HG02571 (cell line): ENCODE measurements around the gene SUGCT.
"Not testable (repeated sequence)": the region's sequence is repeated elsewhere in the genome, so short reads cannot be mapped to it uniquely, and the experiment has no call there.

ENCODE experiments used
- ATAC-seq: cut with Tn5 transposase; IDR thresholded peaks from one replicate; pipeline ENCODE4 v1.9.1; 2021; ENCODE audit warnings: mild to moderate bottlenecking, moderate library complexity; ENCODE audit not compliant: unreplicated experiment

Gene SUGCT

DNA sequence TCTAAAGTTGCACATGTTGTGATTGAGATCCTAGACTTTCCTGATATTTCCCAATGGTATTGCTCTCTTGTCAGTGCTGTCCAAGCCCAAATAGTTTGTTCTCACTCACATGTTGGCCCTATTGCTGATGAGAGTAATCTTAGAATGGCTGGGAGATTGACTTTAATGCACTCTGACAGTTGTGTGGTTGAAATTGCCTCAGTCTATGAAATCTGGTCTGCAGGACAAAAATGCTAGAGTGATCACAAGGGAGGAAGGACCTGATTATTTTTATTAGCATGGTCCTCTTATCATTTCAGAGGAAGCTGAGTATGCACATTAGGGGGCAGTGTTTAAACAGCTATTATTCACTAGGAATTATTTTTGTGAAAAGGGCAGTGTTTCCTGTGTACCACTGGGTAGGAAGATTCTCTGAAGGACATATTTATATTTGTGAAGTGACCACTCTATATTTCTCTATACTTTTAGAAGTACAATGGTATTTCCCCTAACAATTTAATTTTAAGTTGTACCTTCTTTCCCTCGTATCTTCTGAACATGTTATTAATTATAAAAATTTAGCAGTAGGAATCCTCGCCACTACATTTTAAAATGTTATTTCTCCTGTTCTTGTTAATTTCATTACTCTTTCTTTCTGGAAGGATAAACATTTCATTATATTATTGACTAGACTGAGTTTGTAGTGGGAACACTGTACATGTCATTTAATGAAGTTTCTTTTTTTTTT lies 64.4 kb downstream of the SUGCT start:
- ATAC-seq = no peak

DNA sequence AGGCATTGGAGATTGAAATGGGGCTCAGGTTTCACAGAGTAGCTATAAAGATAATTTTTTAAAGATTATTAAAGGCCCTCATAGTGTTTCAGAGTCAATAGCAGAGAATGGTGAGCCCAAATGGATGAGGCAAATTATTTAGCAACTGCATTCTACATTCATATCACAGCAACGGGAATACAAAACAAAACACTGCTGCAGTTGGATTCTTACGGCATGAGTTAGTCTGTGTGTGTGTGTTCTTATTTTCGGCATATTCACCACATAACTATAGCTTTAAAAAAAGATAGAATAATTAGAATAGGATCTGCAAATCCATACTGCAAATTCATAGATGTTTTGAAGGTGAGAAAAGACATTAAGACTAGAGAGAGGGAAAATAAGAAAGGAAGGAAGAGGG lies 66.0 kb downstream of the SUGCT start:
- ATAC-seq = no peak

DNA sequence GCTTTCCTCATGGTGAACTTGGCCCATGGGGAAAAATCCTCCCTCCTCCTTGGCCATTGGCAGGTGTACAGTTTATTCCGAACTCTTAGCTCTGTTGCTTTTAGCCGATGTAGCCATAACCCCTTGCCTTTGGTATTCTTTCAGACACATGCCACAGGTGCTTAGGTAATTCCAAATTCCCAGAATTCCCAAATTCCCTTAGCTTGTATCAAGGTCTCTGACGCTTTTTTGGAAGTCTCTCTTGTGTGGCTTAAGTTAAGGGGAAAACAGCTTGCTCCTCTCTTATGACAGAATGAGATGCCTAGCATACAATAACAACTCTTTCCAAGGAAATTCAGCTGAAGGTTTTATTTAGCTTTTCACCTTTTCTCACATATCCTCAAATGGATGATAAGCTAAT lies 68.0 kb downstream of the SUGCT start:
- ATAC-seq = no peak

DNA sequence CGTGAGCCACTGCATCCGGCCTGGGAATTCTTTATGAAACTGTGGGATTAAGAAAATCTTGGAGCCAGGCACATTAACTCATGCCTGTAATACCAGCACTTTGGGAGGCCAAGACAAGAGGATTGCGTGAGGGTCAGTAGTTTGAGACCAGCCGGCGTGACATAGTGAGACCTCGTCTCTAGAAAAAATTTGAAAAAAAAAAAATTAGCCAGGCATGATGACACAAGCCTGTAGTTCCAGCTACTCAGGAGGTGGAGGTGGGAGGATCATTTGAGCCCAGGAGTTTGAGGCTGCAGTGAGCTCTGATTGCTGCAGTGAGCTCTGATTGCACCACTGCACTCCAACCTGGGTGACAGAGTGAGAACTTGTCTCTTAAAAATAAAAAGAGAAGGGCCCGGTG lies 69.8 kb downstream of the SUGCT start:
- no peak for ATAC-seq

DNA sequence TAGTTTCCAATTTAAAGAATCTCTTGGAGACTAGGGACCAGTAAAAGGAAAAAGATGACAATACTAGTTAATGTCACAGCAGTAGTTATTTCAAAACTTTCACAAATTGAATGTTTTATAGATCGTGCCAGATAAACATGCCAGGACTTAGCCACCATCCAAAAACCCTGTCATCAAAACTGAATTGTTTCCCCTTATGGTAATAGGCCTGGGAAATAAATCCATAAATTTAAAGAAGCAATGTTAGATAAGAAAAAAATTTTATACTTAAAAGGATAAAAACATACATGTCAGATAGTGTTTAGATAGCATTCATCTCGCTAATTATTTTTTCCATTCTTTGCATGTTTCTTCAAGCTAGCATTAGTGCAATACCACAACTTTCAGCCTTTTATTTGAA lies 71.2 kb downstream of the SUGCT start:
- ATAC-seq = no peak

DNA sequence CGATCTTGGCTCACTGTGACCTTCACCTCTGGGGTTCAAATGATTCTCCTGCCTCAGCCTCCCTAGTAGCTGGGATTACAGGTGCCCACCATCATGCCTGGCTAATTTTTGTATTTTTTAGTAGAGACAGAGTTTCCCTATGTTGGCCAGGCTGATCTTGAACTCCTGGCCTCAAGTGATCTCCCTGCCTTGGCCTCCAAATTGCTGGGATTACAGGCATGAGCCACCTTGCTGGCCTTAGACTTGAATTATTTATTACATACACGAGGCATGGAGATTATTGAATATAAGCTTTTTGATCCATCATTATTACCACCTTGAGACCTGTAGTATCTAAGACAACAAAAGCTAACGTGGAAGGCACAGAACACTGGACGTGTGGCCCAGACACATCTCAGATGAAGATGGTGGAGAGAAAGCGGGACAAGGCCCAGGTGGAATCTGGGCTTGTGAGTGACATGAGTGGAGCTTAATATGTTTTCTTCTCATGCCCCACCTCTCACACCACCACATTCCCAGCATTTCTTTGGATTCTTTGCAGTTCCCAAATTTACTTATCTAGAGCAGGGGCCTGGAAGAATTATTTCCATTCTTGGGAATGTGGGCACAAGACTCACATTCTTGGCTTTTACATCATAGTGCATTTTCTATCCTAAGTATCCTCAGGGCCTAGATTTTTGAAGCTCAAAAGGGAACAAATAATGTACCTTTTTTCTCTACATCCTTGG lies 76.6 kb downstream of the SUGCT start:
- no peak for ATAC-seq

DNA sequence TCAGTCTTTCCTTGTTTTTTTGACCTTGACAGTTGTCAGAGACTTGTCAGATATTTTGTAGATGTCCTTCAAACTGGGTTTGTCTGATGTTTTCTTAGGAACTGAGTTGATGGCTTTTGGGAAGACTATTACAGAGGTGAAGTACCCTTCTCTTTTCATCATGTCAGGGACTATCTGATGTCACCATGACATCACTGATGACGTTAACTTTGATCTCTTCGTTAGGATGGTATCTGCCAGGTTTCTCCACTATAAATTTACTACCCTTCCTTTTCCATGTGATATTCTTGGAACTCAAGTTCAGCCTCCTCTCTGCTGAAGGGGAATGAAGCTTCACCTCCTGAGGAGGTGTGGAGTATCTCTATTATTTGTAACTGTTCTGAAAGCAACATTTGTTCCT lies 78.5 kb downstream of the SUGCT start:
- no peak for ATAC-seq

DNA sequence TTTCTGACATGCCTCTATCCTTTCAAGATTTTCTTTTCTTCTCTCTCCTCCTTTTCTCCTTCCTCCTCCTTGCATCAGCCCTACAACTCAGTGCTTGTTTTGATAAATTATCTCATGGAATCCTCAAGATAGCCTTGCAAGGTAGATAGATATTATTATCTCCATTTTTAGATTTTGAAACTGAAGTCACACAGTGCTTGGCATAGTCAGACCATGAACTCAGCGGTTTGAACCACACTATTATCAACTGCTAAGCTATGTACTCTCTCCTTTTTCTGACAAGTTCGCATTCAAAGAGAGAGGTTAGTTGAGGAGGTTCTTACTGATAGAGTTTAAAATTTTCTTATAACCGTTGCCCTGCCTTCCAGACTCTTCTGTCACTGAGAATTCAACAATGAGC lies 79.1 kb downstream of the SUGCT start:
- ATAC-seq = no peak

DNA sequence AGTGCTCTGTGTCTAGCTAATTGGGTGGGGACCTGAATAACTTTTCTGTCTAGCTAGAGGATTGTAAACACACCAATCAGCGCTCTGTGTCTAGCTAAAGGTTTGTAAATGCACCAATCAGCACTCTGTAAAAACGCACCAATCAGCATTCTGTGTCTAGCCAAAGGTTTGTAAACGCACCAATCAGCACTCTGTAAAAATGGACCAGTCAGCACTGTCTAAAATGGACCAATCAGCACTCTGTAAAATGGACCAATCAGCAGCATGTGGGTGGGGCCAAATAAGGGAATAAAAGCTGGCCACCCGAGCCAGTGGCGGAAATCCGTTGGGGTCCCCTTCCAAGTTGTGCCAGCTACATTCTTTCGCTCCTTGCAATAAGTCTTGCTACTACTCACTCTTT lies 83.8 kb downstream of the SUGCT start:
- not testable (repeated sequence) for ATAC-seq

DNA sequence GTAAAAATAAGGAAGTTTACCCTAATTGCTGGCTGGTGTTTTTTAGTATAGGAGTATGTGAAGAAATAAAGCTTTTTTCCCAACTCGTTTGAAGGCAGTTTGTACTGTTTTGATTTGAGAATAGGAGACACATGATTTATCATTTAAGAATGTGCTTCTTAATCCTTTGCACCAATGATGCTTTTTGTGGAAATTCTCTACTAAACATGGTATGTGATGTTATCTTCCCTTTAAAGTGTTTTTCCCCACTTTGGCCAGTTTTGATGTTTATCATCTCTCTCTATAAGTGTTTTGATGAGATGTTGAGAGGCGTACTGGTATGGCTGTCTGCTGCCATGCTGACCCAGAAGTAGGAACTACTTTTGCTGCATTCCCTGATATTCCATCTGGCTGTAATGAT lies 85.1 kb downstream of the SUGCT start:
- ATAC-seq = no peak

DNA sequence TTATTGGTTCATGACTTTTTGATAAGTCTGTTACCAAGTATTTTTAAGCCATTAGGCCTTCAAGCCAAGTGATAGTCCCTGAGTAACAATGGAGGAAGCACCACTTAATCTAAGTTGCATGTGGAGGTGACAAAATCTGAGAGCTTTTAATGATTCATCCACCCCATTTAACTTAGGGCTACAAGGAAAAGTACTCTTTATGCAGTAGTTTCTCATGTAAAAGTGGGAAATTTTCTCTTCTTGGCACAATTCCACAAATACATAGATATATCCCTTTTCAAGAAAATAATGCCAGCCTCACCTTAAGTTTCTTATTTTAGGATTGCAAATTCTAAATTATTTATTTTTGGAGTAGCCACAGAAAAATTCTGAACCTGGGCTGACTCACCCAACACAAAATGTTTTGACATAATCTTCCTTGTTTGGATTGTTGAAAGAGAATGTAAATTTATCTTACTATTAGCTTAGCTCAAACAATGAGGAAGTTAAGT lies 85.7 kb downstream of the SUGCT start:
- ATAC-seq = no peak

DNA sequence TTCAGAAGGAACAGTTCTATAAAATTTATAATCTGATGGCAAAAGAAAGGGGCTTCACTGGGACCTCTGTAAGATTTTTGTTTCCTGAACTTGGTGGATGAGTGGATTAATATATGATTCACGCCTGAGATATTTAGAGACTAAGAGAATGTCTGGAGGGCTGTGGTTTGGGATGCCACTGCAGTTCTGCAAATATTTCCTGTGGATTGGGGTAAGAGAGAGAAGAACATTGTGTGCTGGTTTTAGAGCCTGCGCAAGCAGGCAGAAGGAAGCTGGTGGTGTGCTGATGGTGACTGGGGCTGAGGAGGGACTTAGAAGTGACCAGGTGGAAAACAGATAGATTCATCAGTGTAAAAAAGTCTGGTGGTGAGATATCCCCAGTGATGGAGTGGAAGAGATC lies 87.0 kb downstream of the SUGCT start:
- ATAC-seq = no peak

DNA sequence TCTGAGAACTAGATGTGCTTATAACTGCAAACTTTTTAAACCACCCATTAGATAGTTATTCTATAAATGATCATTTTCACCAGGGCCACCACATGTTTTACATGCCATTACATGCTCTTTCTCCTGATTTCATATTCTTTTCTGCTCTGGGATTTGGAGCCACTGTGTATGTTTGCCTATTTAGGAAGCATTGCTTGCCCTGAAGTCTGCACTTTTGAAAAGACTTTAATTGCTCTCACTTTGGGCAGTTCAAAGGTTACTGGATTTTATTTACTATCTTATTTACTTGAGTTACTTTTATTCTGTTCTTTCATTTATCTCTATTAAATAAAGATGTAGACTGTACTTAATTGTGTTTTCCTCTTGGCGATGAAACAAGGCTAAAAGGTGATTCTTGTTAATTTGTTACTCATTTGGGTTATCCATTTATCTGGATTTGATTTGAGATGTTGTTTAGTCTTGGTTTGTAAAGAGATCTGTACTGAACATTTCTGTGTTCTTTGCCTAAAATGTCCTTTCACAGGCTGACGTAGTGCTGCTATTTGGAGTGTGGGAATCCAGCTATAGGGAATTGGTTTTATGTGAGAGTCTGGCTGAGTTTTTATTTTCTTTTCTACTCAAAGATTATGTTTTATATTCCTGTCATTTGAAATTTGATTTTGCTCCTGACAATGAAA lies 88.8 kb downstream of the SUGCT start:
- no peak for ATAC-seq

DNA sequence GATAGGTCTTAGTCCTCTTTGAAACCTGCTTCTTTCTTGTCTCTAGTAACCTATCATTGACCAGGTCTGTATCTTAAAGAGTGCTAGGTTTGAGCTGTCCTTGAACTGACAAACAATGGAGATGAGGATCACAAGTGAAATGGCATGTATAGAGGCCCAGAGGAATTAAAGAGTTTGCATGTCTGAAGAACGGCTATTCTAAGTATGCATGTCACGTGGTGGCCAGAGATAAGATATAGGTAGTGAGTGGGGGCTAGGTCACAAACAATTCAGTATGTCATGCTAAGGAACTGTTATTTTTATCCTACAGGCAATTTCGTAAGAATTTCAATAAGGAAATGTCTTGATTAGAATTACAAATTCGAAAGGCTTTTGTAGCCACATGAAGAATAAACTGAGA lies 95.3 kb downstream of the SUGCT start:
- no peak for ATAC-seq

DNA sequence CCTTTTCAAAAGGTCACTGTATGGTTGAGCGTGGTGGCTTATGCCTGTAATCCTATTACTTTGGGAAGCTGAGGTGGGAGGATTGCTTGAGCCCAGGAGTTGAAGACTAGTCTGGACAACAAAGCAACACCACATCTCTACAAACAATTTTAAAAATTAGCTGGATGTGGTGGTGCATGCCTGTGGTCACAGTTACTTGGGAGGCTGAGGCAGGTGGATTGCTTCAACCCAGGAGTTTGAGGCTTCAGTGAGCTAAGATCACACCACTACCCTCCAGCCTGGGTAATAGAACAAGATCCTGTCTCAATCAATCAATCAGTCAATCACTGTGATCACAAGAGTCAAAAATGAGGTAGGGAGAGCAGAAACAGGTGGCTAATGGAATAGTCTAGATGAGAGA lies 97.0 kb downstream of the SUGCT start:
- no peak for ATAC-seq

DNA sequence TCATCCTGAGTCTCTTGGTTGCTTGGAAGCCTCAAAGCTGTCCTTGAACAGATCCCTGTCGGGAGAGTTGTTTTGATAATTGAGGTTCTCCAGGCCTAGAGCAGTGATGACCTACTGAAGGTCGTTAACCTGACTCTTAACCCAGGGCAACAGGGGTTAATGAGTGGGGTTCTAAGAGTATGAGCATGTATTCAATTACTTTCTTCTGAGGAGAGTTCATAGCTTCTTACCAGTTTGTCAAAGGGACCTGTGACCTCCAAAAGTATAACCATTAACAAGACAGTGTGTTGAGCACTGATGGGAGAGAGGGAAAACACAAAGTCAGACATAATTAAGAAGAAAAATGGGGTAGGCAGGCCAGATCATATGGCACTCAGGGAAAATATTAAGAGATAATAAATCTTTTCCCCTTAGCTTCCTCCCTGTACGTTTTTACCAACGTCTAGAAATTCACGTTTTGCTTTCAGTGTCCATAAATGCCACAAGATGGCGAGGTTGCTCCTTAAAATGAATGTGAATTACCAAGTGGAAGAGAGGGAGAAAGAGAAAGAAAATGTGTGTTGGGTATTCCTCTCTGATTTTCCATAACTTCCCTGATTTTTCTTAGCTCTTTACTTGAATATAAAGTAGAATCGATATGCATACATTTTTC lies 97.6 kb downstream of the SUGCT start:
- no peak for ATAC-seq

DNA sequence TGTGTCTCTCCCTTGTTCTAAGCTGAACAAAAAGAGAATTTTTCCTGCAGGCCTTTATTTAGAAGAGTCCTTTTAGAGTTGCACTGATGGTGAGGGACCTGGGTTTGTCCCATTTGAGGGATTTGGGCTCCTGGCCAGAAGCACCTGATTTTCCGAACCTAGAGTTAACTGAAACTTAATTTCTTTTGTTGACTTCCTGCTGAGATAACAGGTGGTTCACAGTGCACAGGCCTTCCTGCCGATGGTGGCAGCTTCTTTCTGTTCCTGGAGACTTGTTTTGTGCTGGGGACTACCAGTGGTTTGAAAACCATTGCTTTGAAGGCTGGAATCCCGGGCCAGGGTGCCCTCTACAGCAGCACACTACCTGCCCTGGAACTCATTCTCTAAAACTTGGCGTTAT lies 99.2 kb downstream of the SUGCT start:
- ATAC-seq = no peak

DNA sequence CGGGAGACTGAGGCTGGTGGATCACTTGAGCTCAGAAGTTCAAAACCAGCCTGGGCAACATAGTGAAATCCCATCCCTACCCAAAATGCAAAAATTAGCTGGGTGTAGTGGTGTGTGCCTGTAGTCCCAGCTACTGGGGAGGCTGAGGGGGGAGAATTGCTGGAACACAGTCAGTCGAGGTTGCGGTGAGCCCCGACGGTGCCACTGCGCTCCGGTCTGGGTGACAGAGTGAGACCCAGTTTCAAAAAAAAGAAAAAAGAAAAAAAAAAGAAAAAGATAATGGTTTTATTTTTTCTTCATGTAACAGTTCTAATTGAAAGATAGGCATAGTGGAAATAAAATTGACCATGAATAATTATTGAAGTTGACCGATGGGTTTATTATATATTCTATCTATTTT lies 99.9 kb downstream of the SUGCT start:
- no peak for ATAC-seq

DNA sequence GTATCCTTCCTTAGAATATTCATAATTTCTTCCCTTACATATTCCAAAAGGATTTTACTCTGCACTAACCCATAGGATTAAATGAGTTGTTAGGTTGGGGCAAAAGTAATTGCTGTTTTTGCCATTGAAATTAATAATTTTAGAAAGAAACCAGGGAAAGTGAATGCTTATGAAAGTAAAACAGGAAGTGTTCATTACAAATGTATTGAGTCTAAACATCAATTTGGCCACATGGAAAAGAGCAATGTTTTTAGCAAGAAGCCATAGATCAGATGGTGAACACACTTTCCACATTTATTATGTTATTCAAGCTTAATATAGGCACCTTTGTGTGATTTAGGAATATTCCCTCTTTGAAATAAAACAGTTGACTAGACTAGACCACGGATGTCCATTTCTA lies 102.9 kb downstream of the SUGCT start:
- ATAC-seq = no peak

DNA sequence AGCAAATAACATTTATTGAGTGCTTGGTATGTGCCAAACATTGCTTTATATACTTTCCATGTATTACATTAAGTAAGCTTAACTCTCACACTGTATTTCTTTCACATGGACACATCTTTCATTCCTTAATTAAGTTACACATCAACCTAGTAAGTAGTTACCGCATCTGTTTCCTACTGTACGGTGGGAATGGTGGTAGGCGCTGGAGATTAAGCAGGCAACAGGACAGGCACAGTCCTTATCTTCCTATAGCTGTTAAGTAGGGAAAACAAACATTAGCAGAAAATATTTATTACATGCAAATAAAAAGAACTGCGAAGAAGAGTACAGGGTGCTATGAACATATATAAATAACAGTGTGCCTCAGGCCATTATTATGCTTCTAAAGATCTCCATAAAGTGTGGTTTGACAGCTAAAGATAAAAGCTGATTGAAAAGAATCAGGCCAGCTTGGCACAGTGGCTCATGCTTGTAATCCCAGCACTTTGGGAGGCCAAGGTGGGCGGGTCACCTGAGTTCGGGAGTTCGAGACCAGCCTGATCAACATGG lies 105.0 kb downstream of the SUGCT start:
- no peak for ATAC-seq

DNA sequence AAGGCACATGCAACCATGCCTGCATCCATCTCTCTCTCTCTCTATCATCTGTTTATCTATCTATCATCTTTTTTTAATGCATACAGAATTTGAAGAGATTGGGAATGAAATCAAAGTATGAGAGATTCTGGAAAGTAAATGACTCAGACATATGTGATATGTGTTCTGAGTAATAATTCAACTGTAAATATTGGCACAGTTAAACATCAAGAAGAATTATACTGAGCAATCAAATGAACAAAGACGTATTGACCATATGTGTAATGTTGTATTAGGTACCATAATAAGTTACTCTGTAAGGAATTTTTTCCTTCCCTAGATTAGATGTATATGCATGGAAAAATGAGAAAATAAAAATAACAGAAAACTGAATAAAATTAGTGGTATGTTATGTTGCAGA lies 108.3 kb downstream of the SUGCT start:
- no peak for ATAC-seq
